HFFc6 (cell line): ENCODE measurements around the gene CDKL2. TPM values are rescaled to one million over a fixed set of nuclear protein-coding genes. Genes with fewer than 3 reads are reported as not detected.

Experiments
- DNase-seq: peaks from one replicate; pipeline ENCODE4 v3.0.0-alpha.2; 2018
- H3K27ac Mint-ChIP-seq: 2 replicates; pipeline ENCODE4 v1.8.0; 2020; ENCODE audit warnings: mild to moderate bottlenecking, mixed read lengths
- H3K27me3 Mint-ChIP-seq: 2 replicates; pipeline ENCODE4 v1.8.0; 2021; ENCODE audit warnings: mild to moderate bottlenecking, moderate library complexity, mixed read lengths; ENCODE audit not compliant: insufficient read depth
- H3K36me3 Mint-ChIP-seq: 2 replicates; pipeline ENCODE4 v1.8.0; 2021; ENCODE audit warnings: low read depth, mixed read lengths
- H3K4me1 Mint-ChIP-seq: 2 replicates; pipeline ENCODE4 v1.8.0; 2020; ENCODE audit warnings: low read depth, mixed read lengths
- H3K4me3 Mint-ChIP-seq: 2 replicates; pipeline ENCODE4 v1.8.0; 2020; ENCODE audit warnings: mild to moderate bottlenecking, moderate library complexity, mixed read lengths
- H3K9me3 Mint-ChIP-seq: 2 replicates; pipeline ENCODE4 v1.8.0; 2020; ENCODE audit warnings: mild to moderate bottlenecking, mixed read lengths
- total RNA-seq, 6 experiments: library from RNA; stranded (reverse); fragmentation: NEBNext Ultra II Directional; extraction: Animal tissue kit (Norgen Biotek cat#: 25700); gene quantifications; 2 replicates in 1 of 6; 3 replicates in 5 of 6; pipeline ENCODE4 v1.2.3, GENCODE V29; 2021
- TF ChIP-seq, protein P1 (sequence below): fragments of 200-600 bp; sonication (generic); IDR thresholded peaks from 2 replicates; pipeline ENCODE4 v1.5.0; 2021; ENCODE audit warnings: antibody characterized with exemption, mild to moderate bottlenecking

The CDKL2 gene
- total RNA-seq, 6 experiments from 2014 or later = 0.14 to 0.38 (median 0.19) TPM

DNA sequence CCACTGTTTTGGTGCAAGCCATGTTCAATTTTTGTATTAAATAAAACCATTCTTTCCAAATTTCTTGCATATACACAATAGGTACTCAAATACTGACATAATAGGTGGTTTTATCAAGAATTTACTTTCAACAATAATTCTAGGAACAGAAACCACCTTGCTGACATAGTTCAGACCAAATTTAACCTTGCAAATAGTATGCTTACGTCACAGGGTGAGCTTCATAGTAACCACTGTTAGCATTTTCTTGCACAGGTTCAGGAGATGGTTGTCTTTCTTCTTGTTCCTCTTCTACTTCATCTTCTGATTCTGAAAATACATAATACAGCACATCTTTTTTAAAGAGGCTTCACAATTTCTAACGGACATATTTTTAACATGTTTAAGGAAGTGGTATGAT lies 25.2 kb upstream of the CDKL2 start:
- H3K9me3 Mint-ChIP-seq = no peaks in the 10 kb centered on the region
- TF ChIP-seq, protein P1, sequence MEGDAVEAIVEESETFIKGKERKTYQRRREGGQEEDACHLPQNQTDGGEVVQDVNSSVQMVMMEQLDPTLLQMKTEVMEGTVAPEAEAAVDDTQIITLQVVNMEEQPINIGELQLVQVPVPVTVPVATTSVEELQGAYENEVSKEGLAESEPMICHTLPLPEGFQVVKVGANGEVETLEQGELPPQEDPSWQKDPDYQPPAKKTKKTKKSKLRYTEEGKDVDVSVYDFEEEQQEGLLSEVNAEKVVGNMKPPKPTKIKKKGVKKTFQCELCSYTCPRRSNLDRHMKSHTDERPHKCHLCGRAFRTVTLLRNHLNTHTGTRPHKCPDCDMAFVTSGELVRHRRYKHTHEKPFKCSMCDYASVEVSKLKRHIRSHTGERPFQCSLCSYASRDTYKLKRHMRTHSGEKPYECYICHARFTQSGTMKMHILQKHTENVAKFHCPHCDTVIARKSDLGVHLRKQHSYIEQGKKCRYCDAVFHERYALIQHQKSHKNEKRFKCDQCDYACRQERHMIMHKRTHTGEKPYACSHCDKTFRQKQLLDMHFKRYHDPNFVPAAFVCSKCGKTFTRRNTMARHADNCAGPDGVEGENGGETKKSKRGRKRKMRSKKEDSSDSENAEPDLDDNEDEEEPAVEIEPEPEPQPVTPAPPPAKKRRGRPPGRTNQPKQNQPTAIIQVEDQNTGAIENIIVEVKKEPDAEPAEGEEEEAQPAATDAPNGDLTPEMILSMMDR = no peak
- H3K27ac Mint-ChIP-seq = no peak overlapping the region
- no peak overlapping the region for H3K4me3 Mint-ChIP-seq
- no peak for DNase-seq
- H3K36me3 Mint-ChIP-seq = peaks cover 20% of the 10 kb centered on the region
- peaks cover 34% of the 10 kb centered on the region for H3K4me1 Mint-ChIP-seq
- 0 out of 2 replicates have a peak, but pooled peaks cover 4% of the 10 kb centered on the region for H3K27me3 Mint-ChIP-seq

DNA sequence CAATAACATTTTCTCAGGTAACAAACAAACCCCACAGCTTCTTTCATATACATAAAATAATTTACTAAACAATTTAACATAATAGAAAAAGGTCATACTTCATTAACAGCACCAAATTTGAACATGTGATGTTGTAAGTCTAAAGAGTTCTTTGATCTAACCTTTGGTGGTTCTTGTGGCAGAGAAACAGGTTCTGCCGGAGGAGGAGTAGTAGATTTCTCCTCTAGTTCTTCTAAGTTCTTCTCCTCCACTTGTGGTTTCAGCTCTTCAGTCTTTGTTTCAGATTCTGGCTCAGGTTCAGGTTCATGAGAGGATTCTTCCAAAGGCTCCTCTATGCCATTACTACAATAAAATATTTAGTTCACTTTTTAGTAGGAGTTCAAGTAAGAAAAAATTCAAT lies 24.6 kb upstream of the CDKL2 start:
- TF ChIP-seq, protein P1 = no peak
- H3K27me3 Mint-ChIP-seq = 0 out of 2 replicates have a peak, but pooled peaks cover 4% of the 10 kb centered on the region
- DNase-seq = no peak
- peak overlapping the region; percentile 30; the same call in 1 of the 2 replicates for H3K27ac Mint-ChIP-seq
- H3K9me3 Mint-ChIP-seq = no peaks in the 10 kb centered on the region
- peaks cover 27% of the 10 kb centered on the region for H3K4me1 Mint-ChIP-seq
- H3K36me3 Mint-ChIP-seq = peaks cover 21% of the 10 kb centered on the region
- H3K4me3 Mint-ChIP-seq = no peak overlapping the region

DNA sequence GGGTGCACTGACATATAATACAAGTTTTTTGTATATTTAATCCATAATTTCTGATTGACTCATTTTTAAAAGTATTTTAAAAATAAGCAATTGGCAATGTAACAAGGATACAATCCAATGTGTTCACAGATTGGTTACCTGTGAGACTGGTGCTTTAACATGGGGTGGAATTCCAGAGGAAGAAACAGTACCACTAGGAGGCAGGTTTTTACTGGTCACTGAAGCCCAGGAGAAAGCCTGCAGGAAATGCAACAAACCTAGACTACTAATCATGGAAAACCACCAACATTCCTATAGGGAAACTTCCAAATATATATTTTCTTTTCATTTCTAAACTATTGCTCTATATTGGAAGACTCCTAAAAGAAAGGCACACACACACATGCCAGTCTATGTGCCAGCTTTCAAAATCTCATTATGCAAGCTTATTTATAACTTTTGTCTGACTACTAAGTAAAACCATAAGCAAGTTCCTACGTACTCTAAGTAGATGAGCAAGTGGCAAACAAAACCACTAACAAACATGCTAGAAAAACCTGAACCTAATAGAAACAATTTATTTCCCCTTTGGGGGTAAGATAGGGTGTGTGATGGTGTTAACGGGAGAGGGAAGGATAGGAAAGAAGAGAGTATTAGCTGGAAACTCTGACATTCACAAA lies 23.6 kb upstream of the CDKL2 start:
- DNase-seq = peak; percentile 48
- H3K4me3 Mint-ChIP-seq = no peak overlapping the region
- 0 out of 2 replicates have a peak overlapping the region, but pooled peaks have one; percentile 10 for H3K27ac Mint-ChIP-seq
- H3K9me3 Mint-ChIP-seq = no peaks in the 10 kb centered on the region
- H3K27me3 Mint-ChIP-seq = 0 out of 2 replicates have a peak, but pooled peaks cover 4% of the 10 kb centered on the region
- peaks cover 18% of the 10 kb centered on the region for H3K4me1 Mint-ChIP-seq
- TF ChIP-seq, protein P1 = peak; percentile 80
- H3K36me3 Mint-ChIP-seq = peaks cover 19% of the 10 kb centered on the region

DNA sequence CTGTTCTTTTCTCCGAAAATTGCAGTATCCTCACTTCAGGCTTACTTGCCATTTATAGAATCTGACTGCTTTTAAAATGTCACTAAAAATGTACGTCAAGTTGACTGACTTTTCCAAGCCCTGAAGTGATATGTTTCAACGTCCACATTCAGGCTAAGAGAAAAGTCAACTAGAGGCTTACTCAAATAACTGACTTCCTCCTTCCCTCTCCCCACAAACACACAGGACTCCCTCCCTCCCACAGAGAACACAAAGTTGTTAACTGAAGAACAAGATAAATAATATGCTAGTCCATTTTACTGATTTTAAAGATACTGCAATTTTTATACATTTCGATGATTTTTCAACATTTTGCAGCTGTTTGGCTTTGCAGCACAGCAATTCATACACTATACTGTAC lies 13.8 kb upstream of the CDKL2 start:
- 0 out of 2 replicates have a peak overlapping the region, but pooled peaks have one; percentile 35 for H3K27ac Mint-ChIP-seq
- peaks cover 56% of the 10 kb centered on the region for H3K36me3 Mint-ChIP-seq
- TF ChIP-seq, protein P1 = no peak
- no peak for DNase-seq
- 0 out of 2 replicates have a peak, but pooled peaks cover 2% of the 10 kb centered on the region for H3K27me3 Mint-ChIP-seq
- no peaks in the 10 kb centered on the region for H3K9me3 Mint-ChIP-seq
- H3K4me3 Mint-ChIP-seq = no peak overlapping the region
- peaks cover 16% of the 10 kb centered on the region for H3K4me1 Mint-ChIP-seq

DNA sequence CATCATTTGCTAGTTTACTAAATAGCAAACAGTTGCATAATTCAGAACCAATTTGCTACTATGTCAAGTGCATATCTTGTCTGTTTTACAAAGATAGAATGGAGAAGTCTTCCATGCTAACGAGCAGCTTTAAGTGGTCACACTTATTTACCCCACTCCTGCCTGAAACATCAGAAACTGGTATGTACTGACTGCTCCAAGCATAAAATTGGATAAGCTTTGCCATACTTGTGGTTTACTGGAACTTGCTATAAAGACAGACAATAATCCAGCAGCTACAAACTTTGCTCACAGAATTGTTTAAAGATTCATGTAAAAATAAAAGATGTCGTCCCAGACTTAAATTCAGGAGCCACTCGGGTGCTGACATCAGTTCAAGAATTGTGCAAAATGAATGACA lies 13.3 kb upstream of the CDKL2 start:
- no peak overlapping the region for H3K4me3 Mint-ChIP-seq
- 0 out of 2 replicates have a peak, but pooled peaks cover 2% of the 10 kb centered on the region for H3K27me3 Mint-ChIP-seq

More for the DNA sequence above, 13.3 kb upstream of the CDKL2 start:
- Mint-ChIP-seq H3K36me3 (peaks cover 56% of the 10 kb centered on the region), H3K27ac (no peak overlapping the region), H3K4me1 (peaks cover 16% of the 10 kb centered on the region), H3K9me3 (no peaks in the 10 kb centered on the region)
- TF ChIP-seq, protein P1 = no peak
- DNase-seq = peak; percentile 10
